ENCODE data around the gene RBBP9.
"Not testable (repeated sequence)": the region's sequence is repeated elsewhere in the genome, so short reads cannot be mapped to it uniquely, and the experiment has no call there.

RBBP9 gene

GRCh38 chr20:18527836-18528235, 30.8 kb upstream of the RBBP9 start:
- H3K9ac ChIP-seq (ENCODE audit: low read depth in 1 of 2, low read length in 2 of 2) = no peak overlapping the region
- H3K36me3 ChIP-seq (ENCODE audit: control insufficient read depth in 2 of 2, insufficient read depth in 2 of 2, low read length in 2 of 2) = peaks cover 61 to 78% of the 10 kb centered on the region in 2 donors
- no peak overlapping the region for H3K4me3 ChIP-seq (ENCODE audit: low read length in 2 of 2)

GRCh38 chr20:18527339-18527738, 30.3 kb upstream of the RBBP9 start:
- peaks cover 56 to 73% of the 10 kb centered on the region in 2 donors for H3K36me3 ChIP-seq (ENCODE audit: control insufficient read depth in 2 of 2, insufficient read depth in 2 of 2, low read length in 2 of 2)
- H3K9ac ChIP-seq (ENCODE audit: low read depth in 1 of 2, low read length in 2 of 2) = no peak overlapping the region
- H3K4me1 ChIP-seq (ENCODE audit: control insufficient read depth in 2 of 2, insufficient read depth in 2 of 2, low read length in 2 of 2) = no peaks in the 10 kb centered on the region
- no peaks in the 10 kb centered on the region for H3K27me3 ChIP-seq (ENCODE audit: control insufficient read depth in 2 of 2, insufficient read depth in 2 of 2, low read length in 2 of 2)
- no peaks in the 10 kb centered on the region for H3K9me3 ChIP-seq (ENCODE audit: control insufficient read depth in 2 of 2, low read length in 2 of 2)
- no peak overlapping the region for H3K27ac ChIP-seq (ENCODE audit: low read depth in 2 of 2, low read length in 2 of 2)
- H3K4me3 ChIP-seq (ENCODE audit: low read length in 2 of 2) = no peak overlapping the region

More at GRCh38 chr20:18527836-18528235, 30.8 kb upstream of the RBBP9 start:
- Histone ChIP-seq H3K4me1 (ENCODE audit: control insufficient read depth in 2 of 2, insufficient read depth in 2 of 2, low read length in 2 of 2) (no peaks in the 10 kb centered on the region), H3K9me3 (ENCODE audit: control insufficient read depth in 2 of 2, low read length in 2 of 2) (no peaks in the 10 kb centered on the region), H3K27ac (ENCODE audit: low read depth in 2 of 2, low read length in 2 of 2) (no peak overlapping the region), H3K27me3 (ENCODE audit: control insufficient read depth in 2 of 2, insufficient read depth in 2 of 2, low read length in 2 of 2) (no peaks in the 10 kb centered on the region)

- H3K36me3 ChIP-seq (ENCODE audit: control insufficient read depth in 2 of 2, insufficient read depth in 2 of 2, low read length in 2 of 2) = peaks cover 54 to 69% of the 10 kb centered on the region in 2 donors
These were observed 29.7 kb upstream of the RBBP9 start for GRCh38 chr20:18526761-18527160.

GRCh38 chr20:18524646-18525045, 27.6 kb upstream of the RBBP9 start:
- H3K9me3 ChIP-seq (ENCODE audit: control insufficient read depth in 2 of 2, low read length in 2 of 2) = no peaks in the 10 kb centered on the region
- H3K36me3 ChIP-seq (ENCODE audit: control insufficient read depth in 2 of 2, insufficient read depth in 2 of 2, low read length in 2 of 2) = peaks cover 43 to 58% of the 10 kb centered on the region in 2 donors
- no peak overlapping the region for H3K4me3 ChIP-seq (ENCODE audit: low read length in 2 of 2)
- no peaks in the 10 kb centered on the region for H3K27me3 ChIP-seq (ENCODE audit: control insufficient read depth in 2 of 2, insufficient read depth in 2 of 2, low read length in 2 of 2)
- no peaks in the 10 kb centered on the region for H3K4me1 ChIP-seq (ENCODE audit: control insufficient read depth in 2 of 2, insufficient read depth in 2 of 2, low read length in 2 of 2)
- no peak overlapping the region for H3K27ac ChIP-seq (ENCODE audit: low read depth in 2 of 2, low read length in 2 of 2)
- no peak overlapping the region for H3K9ac ChIP-seq (ENCODE audit: low read depth in 1 of 2, low read length in 2 of 2)

More at GRCh38 chr20:18526761-18527160, 29.7 kb upstream of the RBBP9 start:
- not testable (repeated sequence) for H3K27ac ChIP-seq (ENCODE audit: low read depth in 2 of 2, low read length in 2 of 2); H3K27me3 ChIP-seq (ENCODE audit: control insufficient read depth in 2 of 2, insufficient read depth in 2 of 2, low read length in 2 of 2); H3K9ac ChIP-seq (ENCODE audit: low read depth in 1 of 2, low read length in 2 of 2); H3K9me3 ChIP-seq (ENCODE audit: control insufficient read depth in 2 of 2, low read length in 2 of 2); H3K4me3 ChIP-seq (ENCODE audit: low read length in 2 of 2); H3K4me1 ChIP-seq (ENCODE audit: control insufficient read depth in 2 of 2, insufficient read depth in 2 of 2, low read length in 2 of 2)

- no peaks in the 10 kb centered on the region for H3K9me3 ChIP-seq (ENCODE audit: control insufficient read depth in 2 of 2, low read length in 2 of 2)
- H3K36me3 ChIP-seq (ENCODE audit: control insufficient read depth in 2 of 2, insufficient read depth in 2 of 2, low read length in 2 of 2) = peaks cover 27 to 42% of the 10 kb centered on the region in 2 donors
- H3K9ac ChIP-seq (ENCODE audit: low read depth in 1 of 2, low read length in 2 of 2) = no peak overlapping the region
- H3K27me3 ChIP-seq (ENCODE audit: control insufficient read depth in 2 of 2, insufficient read depth in 2 of 2, low read length in 2 of 2) = no peaks in the 10 kb centered on the region
- no peaks in the 10 kb centered on the region for H3K4me1 ChIP-seq (ENCODE audit: control insufficient read depth in 2 of 2, insufficient read depth in 2 of 2, low read length in 2 of 2)
- H3K4me3 ChIP-seq (ENCODE audit: low read length in 2 of 2) = no peak overlapping the region
- H3K27ac ChIP-seq (ENCODE audit: low read depth in 2 of 2, low read length in 2 of 2) = no peak overlapping the region
These were observed 26.0 kb upstream of the RBBP9 start for GRCh38 chr20:18523066-18523465.

GRCh38 chr20:18522066-18522465, 25.0 kb upstream of the RBBP9 start:
- H3K9me3 ChIP-seq (ENCODE audit: control insufficient read depth in 2 of 2, low read length in 2 of 2); H3K4me3 ChIP-seq (ENCODE audit: low read length in 2 of 2); H3K9ac ChIP-seq (ENCODE audit: low read depth in 1 of 2, low read length in 2 of 2); H3K27me3 ChIP-seq (ENCODE audit: control insufficient read depth in 2 of 2, insufficient read depth in 2 of 2, low read length in 2 of 2); H3K27ac ChIP-seq (ENCODE audit: low read depth in 2 of 2, low read length in 2 of 2); H3K4me1 ChIP-seq (ENCODE audit: control insufficient read depth in 2 of 2, insufficient read depth in 2 of 2, low read length in 2 of 2): not testable (repeated sequence)
- peaks cover 18 to 35% of the 10 kb centered on the region in 2 donors for H3K36me3 ChIP-seq (ENCODE audit: control insufficient read depth in 2 of 2, insufficient read depth in 2 of 2, low read length in 2 of 2)

- H3K9ac ChIP-seq (ENCODE audit: low read depth in 1 of 2, low read length in 2 of 2) = no peak overlapping the region
- no peak overlapping the region for H3K4me3 ChIP-seq (ENCODE audit: low read length in 2 of 2)
- no peaks in the 10 kb centered on the region for H3K9me3 ChIP-seq (ENCODE audit: control insufficient read depth in 2 of 2, low read length in 2 of 2)
- H3K36me3 ChIP-seq (ENCODE audit: control insufficient read depth in 2 of 2, insufficient read depth in 2 of 2, low read length in 2 of 2) = peaks cover 20 to 30% of the 10 kb centered on the region in 2 donors
- no peak overlapping the region for H3K27ac ChIP-seq (ENCODE audit: low read depth in 2 of 2, low read length in 2 of 2)
- H3K27me3 ChIP-seq (ENCODE audit: control insufficient read depth in 2 of 2, insufficient read depth in 2 of 2, low read length in 2 of 2) = no peaks in the 10 kb centered on the region
- no peaks in the 10 kb centered on the region for H3K4me1 ChIP-seq (ENCODE audit: control insufficient read depth in 2 of 2, insufficient read depth in 2 of 2, low read length in 2 of 2)
These were observed 18.9 kb upstream of the RBBP9 start for GRCh38 chr20:18515973-18516372.

- Histone ChIP-seq H3K4me3 (ENCODE audit: low read length in 2 of 2) (no peak overlapping the region), H3K27me3 (ENCODE audit: control insufficient read depth in 2 of 2, insufficient read depth in 2 of 2, low read length in 2 of 2) (no peaks in the 10 kb centered on the region), H3K36me3 (ENCODE audit: control insufficient read depth in 2 of 2, insufficient read depth in 2 of 2, low read length in 2 of 2) (peaks cover 29 to 36% of the 10 kb centered on the region in 2 donors), H3K9me3 (ENCODE audit: control insufficient read depth in 2 of 2, low read length in 2 of 2) (no peaks in the 10 kb centered on the region), H3K4me1 (ENCODE audit: control insufficient read depth in 2 of 2, insufficient read depth in 2 of 2, low read length in 2 of 2) (no peaks in the 10 kb centered on the region), H3K9ac (ENCODE audit: low read depth in 1 of 2, low read length in 2 of 2) (no peak overlapping the region), H3K27ac (ENCODE audit: low read depth in 2 of 2, low read length in 2 of 2) (no peak overlapping the region)
These were observed 17.1 kb upstream of the RBBP9 start for GRCh38 chr20:18514127-18514526.

GRCh38 chr20:18513208-18513607, 16.2 kb upstream of the RBBP9 start:
- Histone ChIP-seq H3K36me3 (ENCODE audit: control insufficient read depth in 2 of 2, insufficient read depth in 2 of 2, low read length in 2 of 2) (peaks cover 29 to 36% of the 10 kb centered on the region in 2 donors), H3K27me3 (ENCODE audit: control insufficient read depth in 2 of 2, insufficient read depth in 2 of 2, low read length in 2 of 2) (no peaks in the 10 kb centered on the region), H3K9me3 (ENCODE audit: control insufficient read depth in 2 of 2, low read length in 2 of 2) (no peaks in the 10 kb centered on the region), H3K4me1 (ENCODE audit: control insufficient read depth in 2 of 2, insufficient read depth in 2 of 2, low read length in 2 of 2) (peaks cover 0 to 8% of the 10 kb centered on the region in 2 donors), H3K27ac (ENCODE audit: low read depth in 2 of 2, low read length in 2 of 2) (no peak overlapping the region), H3K4me3 (ENCODE audit: low read length in 2 of 2) (no peak overlapping the region), H3K9ac (ENCODE audit: low read depth in 1 of 2, low read length in 2 of 2) (no peak overlapping the region)

- Histone ChIP-seq H3K9ac (ENCODE audit: low read depth in 1 of 2, low read length in 2 of 2) (no peak overlapping the region), H3K36me3 (ENCODE audit: control insufficient read depth in 2 of 2, insufficient read depth in 2 of 2, low read length in 2 of 2) (peaks cover 29 to 30% of the 10 kb centered on the region in 2 donors), H3K4me3 (ENCODE audit: low read length in 2 of 2) (no peak overlapping the region), H3K9me3 (ENCODE audit: control insufficient read depth in 2 of 2, low read length in 2 of 2) (no peaks in the 10 kb centered on the region), H3K27me3 (ENCODE audit: control insufficient read depth in 2 of 2, insufficient read depth in 2 of 2, low read length in 2 of 2) (no peaks in the 10 kb centered on the region), H3K27ac (ENCODE audit: low read depth in 2 of 2, low read length in 2 of 2) (no peak overlapping the region), H3K4me1 (ENCODE audit: control insufficient read depth in 2 of 2, insufficient read depth in 2 of 2, low read length in 2 of 2) (peaks cover 3 to 14% of the 10 kb centered on the region in 2 donors)
These were observed 14.5 kb upstream of the RBBP9 start for GRCh38 chr20:18511571-18511970.

Measured in mucosa of rectum (tissue), 2 donors.